H1 (cell line): Measurements from ENCODE around the gene SIMC1. TPM values are rescaled to one million over a fixed set of nuclear protein-coding genes. Genes with fewer than 3 reads are reported as not detected.

Experiments used
- CTCF ChIA-PET: fragments of 300-600 bp; sonication (Branson Sonifier 250); formaldehyde crosslinking; loops from one replicate; lab custom pipeline; 2021; ENCODE audit not compliant: partially characterized antibody; lab: Charles Lee
- POLR2A ChIA-PET: fragments of 300-600 bp; sonication (Branson Sonifier 250); formaldehyde crosslinking; loops from one replicate; lab custom pipeline; 2021; ENCODE audit warnings: inconsistent platforms; ENCODE audit not compliant: partially characterized antibody; lab: Charles Lee
- DNase-seq, 2 experiments: peaks; one replicate each; pipeline versions ENCODE4 v3.0.0 to v3.0.0-alpha.2; 2010 to 2022; ENCODE audit warnings: low spot score in 2 of 2, low read depth in 1 of 2, mixed read lengths in 1 of 2
- FAIRE-seq: peaks from 2 replicates; lab custom pipeline; 2011; peaks lifted over from hg19 to GRCh38; lab: Jason Lieb, UNC
- H2AFZ ChIP-seq: 2 replicates; pipeline ENCODE4 v1.8.1; 2012; ENCODE audit warnings: low read length, inconsistent platforms
- H2AK5ac ChIP-seq: 2 replicates; pipeline ENCODE4 v1.6.1; 2013; ENCODE audit warnings: low read depth, low read length
- H2BK120ac ChIP-seq: replicated peaks from 2 replicates; pipeline ENCODE3; 2013; ENCODE audit warnings: low read depth, low read length, inconsistent platforms
- H2BK12ac ChIP-seq: 2 replicates; pipeline ENCODE4 v1.6.1; 2013; ENCODE audit warnings: low read depth, low read length
- H2BK15ac ChIP-seq: 2 replicates; pipeline ENCODE4 v1.6.1; 2013; ENCODE audit warnings: low read length
- H2BK20ac ChIP-seq: 2 replicates; pipeline ENCODE4 v1.6.1; 2013; ENCODE audit warnings: low read length
- H2BK5ac ChIP-seq: 2 replicates; pipeline ENCODE4 v1.6.1; 2013; ENCODE audit warnings: low read depth, low read length
- H3K14ac ChIP-seq: 2 replicates; pipeline ENCODE4 v1.6.1; 2013; ENCODE audit warnings: inconsistent platforms; ENCODE audit not compliant: insufficient read length
- H3K18ac ChIP-seq: 2 replicates; pipeline ENCODE4 v1.6.1; 2013; ENCODE audit warnings: low read length; ENCODE audit errors: extremely low read depth
- H3K23ac ChIP-seq: 2 replicates; pipeline ENCODE4 v1.6.1; 2013; ENCODE audit warnings: inconsistent platforms; ENCODE audit not compliant: insufficient read length
- H3K23me2 ChIP-seq: 2 replicates; pipeline ENCODE4 v1.6.1; 2013; ENCODE audit warnings: low read depth, low read length
- H3K27ac ChIP-seq: 2 replicates; pipeline ENCODE4 v1.6.1; 2011; ENCODE audit warnings: low read depth, low read length, inconsistent platforms
- H3K27me3 ChIP-seq, 4 experiments: replicated peaks in 1 of 4; 1 replicate in 1 of 4; 2 replicates in 3 of 4; pipeline versions ENCODE4 v1.6.1 to v1.8.1; 2011 to 2013; ENCODE audit warnings: low read length in 3 of 4, mild to moderate bottlenecking in 3 of 4, inconsistent platforms in 2 of 4, mixed read lengths in 2 of 4, moderate library complexity in 1 of 4; ENCODE audit not compliant: control insufficient read depth in 3 of 4, insufficient read depth in 3 of 4; ENCODE audit errors: extremely low read depth in 1 of 4
- H3K36me3 ChIP-seq, 4 experiments: 2 replicates each; pipeline versions ENCODE4 v1.6.1 to v1.8.1; 2011 to 2013; ENCODE audit warnings: mild to moderate bottlenecking in 4 of 4, low read length in 3 of 4, moderate library complexity in 2 of 4, control low read depth in 1 of 4, inconsistent platforms in 1 of 4; ENCODE audit not compliant: insufficient read depth in 4 of 4, control insufficient read depth in 2 of 4
- H3K4ac ChIP-seq: replicated peaks from 2 replicates; pipeline ENCODE3; 2013; ENCODE audit warnings: low read length, low read depth, mixed read lengths, inconsistent platforms; ENCODE audit not compliant: insufficient read length
- H3K4me1 ChIP-seq, 4 experiments: replicated peaks in 1 of 4; 1 replicate in 1 of 4; 2 replicates in 3 of 4; pipeline versions ENCODE4 v1.6.1 to v1.8.1; 2011 to 2013; ENCODE audit warnings: low read length in 3 of 4, inconsistent platforms in 2 of 4, mixed read lengths in 1 of 4; ENCODE audit not compliant: insufficient read depth in 4 of 4, control insufficient read depth in 3 of 4
- H3K4me2 ChIP-seq, 2 experiments: 2 replicates each; pipeline versions ENCODE4 v1.6.1 to v1.8.1; 2011 to 2013; ENCODE audit warnings: low read depth in 2 of 2, low read length in 2 of 2, control low read depth in 1 of 2, inconsistent platforms in 1 of 2, mild to moderate bottlenecking in 1 of 2; ENCODE audit not compliant: insufficient read depth in 1 of 2
- H3K4me3 ChIP-seq, 4 experiments: fragments of 200-600, 300-600 bp in 1 of 4; sonication (generic), shearing (Covaris generic), sonication (Bioruptor Twin) in 1 of 4; 2 replicates each; pipeline versions ENCODE4 v1.5.1 to v1.8.1; 2011 to 2016; ENCODE audit warnings: low read length in 4 of 4, low read depth in 3 of 4, control low read depth in 2 of 4, inconsistent platforms in 2 of 4, mild to moderate bottlenecking in 2 of 4, mixed read lengths in 1 of 4, moderate library complexity in 1 of 4; ENCODE audit not compliant: insufficient read depth in 2 of 4; ENCODE audit errors: extremely low read depth in 1 of 4
- H3K56ac ChIP-seq: replicated peaks from 2 replicates; pipeline ENCODE3; 2013; ENCODE audit warnings: low read depth, mild to moderate bottlenecking, mixed read lengths, low read length, inconsistent platforms; ENCODE audit not compliant: insufficient read length
- H3K79me1 ChIP-seq: 2 replicates; pipeline ENCODE4 v1.6.1; 2013; ENCODE audit warnings: low read depth, low read length, control low read depth
- H3K79me2 ChIP-seq, 2 experiments: 2 replicates each; pipeline versions ENCODE4 v1.6.1 to v1.8.1; 2012 to 2013; ENCODE audit warnings: low read length in 2 of 2, mild to moderate bottlenecking in 2 of 2, inconsistent platforms in 1 of 2; ENCODE audit not compliant: insufficient read depth in 2 of 2, control insufficient read depth in 1 of 2
- H3K9ac ChIP-seq, 4 experiments: replicated peaks in 1 of 4; 1 replicate in 1 of 4; 2 replicates in 3 of 4; pipeline versions ENCODE4 v1.6.1 to v1.8.1; 2011 to 2013; ENCODE audit warnings: low read depth in 3 of 4, low read length in 3 of 4, control low read depth in 2 of 4, mild to moderate bottlenecking in 2 of 4, moderate library complexity in 2 of 4, inconsistent platforms in 1 of 4; ENCODE audit errors: extremely low read depth in 1 of 4
- H3K9me3 ChIP-seq, 2 experiments: 2 replicates each; pipeline versions ENCODE4 v1.6.1 to v1.8.1; 2012 to 2013; ENCODE audit warnings: mild to moderate bottlenecking in 2 of 2, moderate library complexity in 2 of 2, control low read depth in 1 of 2, inconsistent platforms in 1 of 2, low read depth in 1 of 2, low read length in 1 of 2, mixed read lengths in 1 of 2; ENCODE audit not compliant: insufficient read depth in 2 of 2
- H4K20me1 ChIP-seq, 2 experiments: replicated peaks in 1 of 2; 2 replicates each; pipeline versions ENCODE3 to v1.8.1; 2011 to 2013; ENCODE audit warnings: inconsistent platforms in 2 of 2, low read length in 2 of 2, mild to moderate bottlenecking in 1 of 2; ENCODE audit not compliant: insufficient read depth in 2 of 2, control insufficient read depth in 1 of 2
- H4K5ac ChIP-seq: 2 replicates; pipeline ENCODE4 v1.6.1; 2013; ENCODE audit warnings: low read length, low read depth, mixed read lengths, inconsistent platforms; ENCODE audit not compliant: insufficient read length
- H4K8ac ChIP-seq: 2 replicates; pipeline ENCODE4 v1.8.0; 2013; ENCODE audit warnings: mild to moderate bottlenecking, moderate library complexity, low read length, inconsistent platforms; ENCODE audit not compliant: insufficient read depth; ENCODE audit errors: extremely low read depth
- H4K91ac ChIP-seq: replicated peaks from 2 replicates; pipeline ENCODE3; 2013; ENCODE audit warnings: low read length, mixed read lengths, inconsistent platforms; ENCODE audit not compliant: insufficient read length
- KDM1A ChIP-seq: fragments of 200-600, 300-600 bp; sonication (generic); IDR thresholded peaks from 2 replicates; pipeline ENCODE4 v1.7.1; 2016; ENCODE audit warnings: mild to moderate bottlenecking, low read length, borderline replicate concordance
- KDM5A ChIP-seq: fragments of 200-600 bp; IDR thresholded peaks from 2 replicates; pipeline ENCODE4 v1.7.1; 2012; ENCODE audit warnings: mild to moderate bottlenecking, low read length, inconsistent platforms, mixed read lengths
- TAF7 ChIP-seq: optimal IDR thresholded peaks from 2 replicates; pipeline ENCODE3; 2011; ENCODE audit warnings: low read depth, mild to moderate bottlenecking, inconsistent platforms, low read length, moderate library complexity, borderline replicate concordance
- WGBS, 2 experiments: shearing (Covaris generic) in 1 of 2; methylation state at CpG; one replicate each; pipeline versions ENCODE4 v1.1.6 to v1.1.7; 2013 to 2015; ENCODE audit warnings: low lambda C conversion rate in 2 of 2, mixed read lengths in 2 of 2, inconsistent platforms in 1 of 2, low coverage in 1 of 2, missing lambda C conversion rate in 1 of 2; ENCODE audit not compliant: insufficient replicate concordance in 2 of 2, insufficient coverage in 1 of 2, insufficient read length in 1 of 2; ENCODE audit errors: extremely low coverage in 1 of 2, missing lambda C conversion rate in 1 of 2; 5-methylcytosine and 5-hydroxymethylcytosine counted together
- polyA plus RNA-seq, 7 experiments: library from polyadenylated mRNA; depleted of rRNA in 3 of 7; stranded (reverse) in 5 of 7; unstranded in 2 of 7; fragments of >200 nt in 5 of 7; fragments of 200-250 nt in 2 of 7; gene quantifications; 1 replicate in 5 of 7; 2 replicates in 1 of 7; 4 replicates in 1 of 7; pipeline versions ENCODE4 v1.2.1 to v1.2.3, GENCODE V29; 2011 to 2013; ENCODE audit warnings: missing spikeins in 2 of 7, mixed read lengths in 2 of 7
- total RNA-seq: library from RNA; stranded (reverse); fragmentation: NEBNext Ultra II Directional; extraction: Animal tissue kit (Norgen Biotek cat#: 25700); gene quantifications from 2 replicates; pipeline ENCODE4 v1.2.1, GENCODE V29; 2021

The SIMC1 gene
- total and polyA plus RNA-seq, 2 of the 8 experiments (the other 6 are each of a cell fraction or from before 2014, with no cell fraction given): 12.3 to 21.2 TPM

DNA sequence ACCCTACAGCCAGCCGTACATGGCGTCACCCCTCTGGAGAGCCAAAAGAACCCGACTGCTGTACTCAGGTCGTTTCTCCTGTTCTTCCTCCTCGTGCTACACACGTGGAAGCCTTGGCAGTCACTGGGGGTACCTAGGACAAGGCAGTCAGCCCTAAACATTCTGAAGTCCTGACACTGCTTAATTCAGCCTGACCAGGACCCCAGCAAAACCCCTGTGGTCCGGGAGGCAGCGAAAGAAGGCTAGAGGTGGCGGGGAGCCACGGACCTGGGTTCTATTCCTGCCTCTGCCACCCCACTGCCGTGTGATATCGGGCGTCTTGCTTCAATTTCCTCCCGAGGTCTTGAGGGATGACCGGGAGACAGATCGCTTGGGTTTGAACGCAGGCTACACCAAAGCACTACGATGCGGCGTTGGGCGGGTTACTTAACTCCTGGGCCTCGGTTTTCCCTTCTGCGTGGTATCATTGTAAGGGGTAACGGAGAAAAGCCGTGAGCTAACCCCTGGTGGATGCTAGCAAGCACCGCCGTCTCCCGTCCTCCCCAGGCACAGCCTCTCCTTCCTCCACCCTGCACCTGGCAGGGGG is 126.6 kb downstream of the SIMC1 start:
- Histone ChIP-seq H3K23me2 (peaks cover 19% of the 10 kb centered on the region), H2AK5ac (no peak overlapping the region), H4K20me1 (peaks cover 0 to 3% of the 10 kb centered on the region in 2 experiments), H3K4me1 (peaks cover 0 to 5% (median 3%) of the 10 kb centered on the region in 4 experiments; a peak in 4 of 7 replicates), H3K4me2 (peak overlapping the region; percentile 79 to 91), H2BK15ac (no peak overlapping the region), H3K27me3 (peaks cover 7 to 42% (median 34%) of the 10 kb centered on the region in 4 experiments), H2AFZ (peak overlapping the region; percentile 48; the same call in 1 of the 2 replicates), H4K91ac (no peak overlapping the region), H3K4me3 (peak overlapping the region; percentile 61 to 82 (median 68)), H4K5ac (no peak overlapping the region), H4K8ac (peak overlapping the region; percentile 45), H3K27ac (no peak overlapping the region), H3K23ac (no peak overlapping the region), H3K18ac (0 out of 2 replicates have a peak overlapping the region, but pooled peaks have one; percentile 6), H3K9me3 (no peaks in the 10 kb centered on the region), H3K14ac (no peak overlapping the region), H2BK20ac (no peak overlapping the region), H3K9ac (no peak overlapping the region), H2BK5ac (no peak overlapping the region), H3K56ac (no peak overlapping the region), H3K79me2 (peaks cover 0 to 8% of the 10 kb centered on the region in 2 experiments; a peak in 2 of 4 replicates), H2BK12ac (no peak overlapping the region), H3K79me1 (peaks cover 2% of the 10 kb centered on the region; the same call in 1 of the 2 replicates), H3K36me3 (no peaks in the 10 kb centered on the region; a peak in 2 of 8 replicates), H3K4ac (no peak overlapping the region), H2BK120ac (no peak overlapping the region)
- no peak for FAIRE-seq
- TF ChIP-seq KDM1A: 0 out of 2 replicates have a peak, but pooled peaks have one; percentile 12
- no peak for TF ChIP-seq KDM5A
- no peak for TF ChIP-seq TAF7
- POLR2A ChIA-PET: interaction anchor here (1.6 kb wide), 1 partner anchor 22 kb away, joined by 11 read pairs; the partner anchor contains the start of genes HIGD2A and NOP16
- CTCF ChIA-PET: no interaction called here
- peak in 1 of 2 experiments; percentile 49 for DNase-seq
- 46% methylated on average over 23 of the region's 28 CpGs; no CpG with 5 or more reads in 1 of the 2 experiments for WGBS, 2 experiments
